HepG2 (cell line): Measurements from ENCODE around the gene GJC2. TPM values are rescaled to one million over a fixed set of nuclear protein-coding genes. Genes with fewer than 3 reads are reported as not detected.

ENCODE experiments used
- CC2D1A ChIP-seq: sonication (generic); formaldehyde crosslinking; IDR thresholded peaks from 2 replicates; pipeline ENCODE4 v1.8.1; 2023; ENCODE audit warnings: mild to moderate bottlenecking, missing genetic modification reagents
- EHMT2 ChIP-seq: fragments of 200-600 bp; sonication (generic); IDR thresholded peaks from 2 replicates; pipeline ENCODE4 v1.7.0; 2017; ENCODE audit warnings: antibody characterized with exemption, low read depth, low read length, borderline replicate concordance
- EP300 ChIP-seq, 3 experiments: sonication (generic) in 1 of 3; formaldehyde crosslinking in 1 of 3; IDR thresholded peaks; 2 replicates each; pipeline versions ENCODE4 v1.5.1 to v1.6.1; 2011 to 2020; ENCODE audit warnings: low read depth in 2 of 3, low read length in 2 of 3, borderline replicate concordance in 1 of 3, improper control_type of control experiment in 1 of 3, mild to moderate bottlenecking in 1 of 3, missing genetic modification reagents in 1 of 3, moderate library complexity in 1 of 3
- FOXO1 ChIP-seq: sonication (generic); formaldehyde crosslinking; IDR thresholded peaks from 2 replicates; pipeline ENCODE4 v1.4.0; 2020; ENCODE audit warnings: missing genetic modification reagents
- JUNB ChIP-seq: sonication (generic); formaldehyde crosslinking; IDR thresholded peaks from 2 replicates; pipeline ENCODE4 v1.8.0; 2022; ENCODE audit warnings: missing genetic modification reagents, mild to moderate bottlenecking, borderline replicate concordance
- NFKBIZ ChIP-seq: IDR thresholded peaks from 2 replicates; pipeline ENCODE4 v1.6.1; 2018; ENCODE audit warnings: missing genetic modification reagents, missing compliant biosample characterization
- NONO ChIP-seq, 2 experiments: fragments of 450-650 bp in 1 of 2; sonication (generic) in 1 of 2; formaldehyde crosslinking in 1 of 2; IDR thresholded peaks in 1 of 2; conservative IDR thresholded peaks in 1 of 2; 2 replicates each; pipeline versions ENCODE4 v1.6.1 to v1.8.0; 2017 to 2022; ENCODE audit warnings: mild to moderate bottlenecking in 1 of 2, missing genetic modification reagents in 1 of 2, moderate library complexity in 1 of 2
- NR2C2 ChIP-seq: sonication (generic); formaldehyde crosslinking; IDR thresholded peaks from 2 replicates; pipeline ENCODE4 v1.4.0; 2020; ENCODE audit warnings: missing genetic modification reagents, mild to moderate bottlenecking, moderate library complexity, borderline replicate concordance
- PAX8 ChIP-seq: sonication (generic); formaldehyde crosslinking; IDR thresholded peaks from 2 replicates; pipeline ENCODE4 v1.8.0; 2022; ENCODE audit warnings: mild to moderate bottlenecking, missing genetic modification reagents, borderline replicate concordance
- RFX3 ChIP-seq: IDR thresholded peaks from 2 replicates; pipeline ENCODE4 v1.6.1; 2016; ENCODE audit warnings: missing biosample characterization, missing genetic modification reagents
- SAFB2 ChIP-seq: sonication (generic); formaldehyde crosslinking; IDR thresholded peaks from 2 replicates; pipeline ENCODE4 v1.5.1; 2020; ENCODE audit warnings: missing genetic modification reagents, low read depth, mild to moderate bottlenecking, borderline replicate concordance
- SMAD3 ChIP-seq: sonication (generic); formaldehyde crosslinking; IDR thresholded peaks from 2 replicates; pipeline ENCODE4 v1.4.0; 2020; ENCODE audit warnings: missing genetic modification reagents
- SMARCC2 ChIP-seq: fragments of 450-650 bp; IDR thresholded peaks from 2 replicates; pipeline ENCODE4 v1.6.1; 2017; ENCODE audit warnings: antibody characterized with exemption, mild to moderate bottlenecking
- TAF1 ChIP-seq: sonication (generic); formaldehyde crosslinking; IDR thresholded peaks from 2 replicates; pipeline ENCODE4 v1.4.0; 2020; ENCODE audit warnings: missing genetic modification reagents
- ZHX1 ChIP-seq: sonication (generic); formaldehyde crosslinking; IDR thresholded peaks from 2 replicates; pipeline ENCODE4 v1.8.1; 2022; ENCODE audit warnings: low read depth, mild to moderate bottlenecking, missing genetic modification reagents
- ZNF17 ChIP-seq: sonication (generic); formaldehyde crosslinking; IDR thresholded peaks from 2 replicates; pipeline ENCODE4 v1.5.0; 2020; ENCODE audit warnings: mild to moderate bottlenecking, missing genetic modification reagents
- ZNF432 ChIP-seq: sonication (generic); formaldehyde crosslinking; IDR thresholded peaks from 2 replicates; pipeline ENCODE4 v1.5.0; 2020; ENCODE audit warnings: missing genetic modification reagents, mild to moderate bottlenecking, borderline replicate concordance
- ZNF446 ChIP-seq: sonication (generic); formaldehyde crosslinking; IDR thresholded peaks from 2 replicates; pipeline ENCODE4 v1.5.0; 2020; ENCODE audit warnings: mild to moderate bottlenecking, missing genetic modification reagents
- ZNF691 ChIP-seq: sonication (generic); formaldehyde crosslinking; IDR thresholded peaks from 2 replicates; pipeline ENCODE4 v1.4.0; 2020; ENCODE audit warnings: missing genetic modification reagents, low read depth, mild to moderate bottlenecking, borderline replicate concordance
- ZNF713 ChIP-seq: sonication (generic); formaldehyde crosslinking; IDR thresholded peaks from 2 replicates; pipeline ENCODE4 v1.4.0; 2020; ENCODE audit warnings: mild to moderate bottlenecking, missing genetic modification reagents
- ZNF83 ChIP-seq: sonication (generic); formaldehyde crosslinking; IDR thresholded peaks from 2 replicates; pipeline ENCODE4 v1.4.0; 2020; ENCODE audit warnings: missing genetic modification reagents, mild to moderate bottlenecking, borderline replicate concordance
- ZSCAN29 ChIP-seq: sonication (generic); formaldehyde crosslinking; conservative IDR thresholded peaks from 2 replicates; pipeline ENCODE4 v1.4.0; 2020; ENCODE audit warnings: mild to moderate bottlenecking, missing genetic modification reagents
- polyA plus RNA-seq, 8 experiments: library from polyadenylated mRNA; depleted of rRNA in 3 of 8; stranded (reverse) in 7 of 8; unstranded in 1 of 8; fragments of >200 nt; fragmentation: Illumina TruSeq in 4 of 8; extraction: Trizol in 4 of 8; gene quantifications; 2 replicates each; pipeline versions ENCODE4 v1.2.1 to v1.2.3, GENCODE V29; 2011 to 2016; ENCODE audit warnings: low read depth in 4 of 8, missing spikeins in 1 of 8, mixed read lengths in 1 of 8; ENCODE audit not compliant: insufficient read depth in 1 of 8
- total RNA-seq, 5 experiments: library from RNA; depleted of rRNA; stranded (reverse); fragments of >200 nt; fragmentation: Illumina TruSeq; extraction: Trizol; gene quantifications; 2 replicates each; pipeline ENCODE4 v1.2.3, GENCODE V29; 2016; ENCODE audit warnings: low read depth in 1 of 5
- TF ChIP-seq, protein P1 (sequence below): sonication (generic); formaldehyde crosslinking; IDR thresholded peaks from 2 replicates; pipeline ENCODE4 v1.8.0; 2022; ENCODE audit warnings: missing genetic modification reagents, mild to moderate bottlenecking, borderline replicate concordance
- TF ChIP-seq, protein P2 (sequence below): sonication (generic); formaldehyde crosslinking; IDR thresholded peaks from 2 replicates; pipeline ENCODE4 v1.4.0; 2020; ENCODE audit warnings: mild to moderate bottlenecking, missing genetic modification reagents

The GJC2 gene
- total and polyA plus RNA-seq, 2 of the 13 experiments (the other 11 are each of a cell fraction or from before 2014, with no cell fraction given): 1.6 to 3.8 TPM

DNA sequence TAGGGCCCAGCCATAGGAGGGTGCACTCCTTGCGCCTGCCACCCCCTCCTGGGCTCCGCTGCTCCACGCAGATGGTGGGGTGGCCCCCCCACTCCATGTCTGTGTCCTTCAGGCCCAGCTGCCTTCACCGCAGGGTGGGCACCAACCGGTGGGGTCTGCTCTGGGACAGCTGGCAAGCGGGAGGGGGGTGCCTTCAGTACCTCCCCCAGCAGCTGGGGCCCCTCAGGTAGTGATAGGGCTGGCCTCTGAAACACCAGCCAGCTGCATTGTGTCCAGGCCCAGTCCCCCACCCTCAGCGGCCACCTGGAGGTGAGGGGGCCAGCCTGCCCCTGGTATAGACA lies 360 bp downstream of the GJC2 start (continued):
- TF ChIP-seq NONO (IDR thresholded peaks at IDR 0.05) (no peak), NONO (CRISPR knock-in tag; conservative IDR thresholded peaks at IDR 0.05) (no peak; the same call in 1 of the 2 replicates), TAF1 (CRISPR knock-in tag) (0 out of 2 replicates have a peak, but pooled peaks have one; percentile 9), EP300 (IDR thresholded peaks at IDR 0.05; ENCODE audit: low read depth in 2 of 2, low read length in 2 of 2) (no peak), EP300 (CRISPR knock-in tag; IDR thresholded peaks at IDR 0.05; ENCODE audit: borderline replicate concordance) (no peak), EHMT2 (no peak), NR2C2 (no peak), ZNF713 (CRISPR knock-in tag) (no peak), RFX3 (CRISPR knock-in tag) (no peak), ZSCAN29 (CRISPR knock-in tag) (no peak), ZNF83 (no peak), PAX8 (CRISPR knock-in tag) (peak; percentile 50; the same call in 1 of the 2 replicates), SMAD3 (no peak), JUNB (CRISPR knock-in tag) (no peak), SMARCC2 (no peak), FOXO1 (no peak), CC2D1A (CRISPR knock-in tag) (no peak), ZNF446 (CRISPR knock-in tag) (no peak), NFKBIZ (CRISPR knock-in tag) (no peak), ZNF17 (CRISPR knock-in tag) (no peak), ZHX1 (no peak; the same call in 1 of the 2 replicates), ZNF432 (CRISPR knock-in tag) (no peak), SAFB2 (CRISPR knock-in tag) (0 out of 2 replicates have a peak, but pooled peaks have one; percentile 21), ZNF691 (CRISPR knock-in tag) (no peak)
- TF ChIP-seq, protein P1, sequence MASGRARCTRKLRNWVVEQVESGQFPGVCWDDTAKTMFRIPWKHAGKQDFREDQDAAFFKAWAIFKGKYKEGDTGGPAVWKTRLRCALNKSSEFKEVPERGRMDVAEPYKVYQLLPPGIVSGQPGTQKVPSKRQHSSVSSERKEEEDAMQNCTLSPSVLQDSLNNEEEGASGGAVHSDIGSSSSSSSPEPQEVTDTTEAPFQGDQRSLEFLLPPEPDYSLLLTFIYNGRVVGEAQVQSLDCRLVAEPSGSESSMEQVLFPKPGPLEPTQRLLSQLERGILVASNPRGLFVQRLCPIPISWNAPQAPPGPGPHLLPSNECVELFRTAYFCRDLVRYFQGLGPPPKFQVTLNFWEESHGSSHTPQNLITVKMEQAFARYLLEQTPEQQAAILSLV (CRISPR knock-in tag): no peak
- TF ChIP-seq, protein P2, sequence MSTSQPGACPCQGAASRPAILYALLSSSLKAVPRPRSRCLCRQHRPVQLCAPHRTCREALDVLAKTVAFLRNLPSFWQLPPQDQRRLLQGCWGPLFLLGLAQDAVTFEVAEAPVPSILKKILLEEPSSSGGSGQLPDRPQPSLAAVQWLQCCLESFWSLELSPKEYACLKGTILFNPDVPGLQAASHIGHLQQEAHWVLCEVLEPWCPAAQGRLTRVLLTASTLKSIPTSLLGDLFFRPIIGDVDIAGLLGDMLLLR (CRISPR knock-in tag): no peak; the same call in 1 of the 2 replicates
